NCI-H1694 treated with DMSO at 0.1 percent for 48 hours (cell line): Measurements from ENCODE around the gene FAM156A.
A peak's percentile ranks its signal among the peaks of the same experiment; 100 is the strongest.
"Not testable (repeated sequence)": the region's sequence is repeated elsewhere in the genome, so short reads cannot be mapped to it uniquely, and the experiment has no call there.

ENCODE experiments used
- DNase-seq: peaks from one replicate; lab custom pipeline; 2025; lab: John Stamatoyannopoulos, UW

Gene FAM156A

GRCh38 chrX:52966993-52967738 is 8.8 kb upstream of the FAM156A start:
- not testable (repeated sequence) for DNase-seq

GRCh38 chrX:52958961-52959360 is 643 bp upstream of the FAM156A start:
- DNase-seq = not testable (repeated sequence)

GRCh38 chrX:52949884-52950283 is 8.4 kb downstream of the FAM156A start:
- not testable (repeated sequence) for DNase-seq

GRCh38 chrX:52949325-52949724 is 9.0 kb downstream of the FAM156A start:
- DNase-seq = not testable (repeated sequence)

- not testable (repeated sequence) for DNase-seq
Observed at GRCh38 chrX:52948265-52948664, 10.1 kb downstream of the FAM156A start.

GRCh38 chrX:52947501-52947900 is 10.8 kb downstream of the FAM156A start:
- DNase-seq = not testable (repeated sequence)

GRCh38 chrX:52945838-52946494 is 12.4 kb downstream of the FAM156A start:
- DNase-seq = not testable (repeated sequence)

- DNase-seq = not testable (repeated sequence)
Observed at GRCh38 chrX:52941728-52942127, 16.6 kb downstream of the FAM156A start.

GRCh38 chrX:52940704-52941103 is 17.6 kb downstream of the FAM156A start:
- not testable (repeated sequence) for DNase-seq

GRCh38 chrX:52935470-52935784 is 22.9 kb downstream of the FAM156A start:
- DNase-seq = not testable (repeated sequence)

- peak; percentile 92 for DNase-seq
Observed at GRCh38 chrX:52934704-52935469, 23.4 kb downstream of the FAM156A start.

- peak; percentile 35 for DNase-seq
Observed at GRCh38 chrX:52933976-52934703, 24.2 kb downstream of the FAM156A start.

- no peak for DNase-seq
Observed at GRCh38 chrX:52933213-52933612, 25.1 kb downstream of the FAM156A start.

GRCh38 chrX:52930214-52930613 is 28.1 kb downstream of the FAM156A start:
- DNase-seq = not testable (repeated sequence)

- no peak for DNase-seq
Observed at GRCh38 chrX:52923781-52924241, 34.5 kb downstream of the FAM156A start.

- not testable (repeated sequence) for DNase-seq
Observed at GRCh38 chrX:52914704-52915103, 43.6 kb downstream of the FAM156A start.

GRCh38 chrX:52913681-52914080 is 44.6 kb downstream of the FAM156A start:
- not testable (repeated sequence) for DNase-seq

- DNase-seq = not testable (repeated sequence)
Observed at GRCh38 chrX:52909313-52909969, 48.9 kb downstream of the FAM156A start.

GRCh38 chrX:52907900-52908299 is 50.4 kb downstream of the FAM156A start:
- DNase-seq = not testable (repeated sequence)

GRCh38 chrX:52907137-52907536 is 51.2 kb downstream of the FAM156A start:
- DNase-seq = not testable (repeated sequence)

- not testable (repeated sequence) for DNase-seq
Observed at GRCh38 chrX:52906072-52906471, 52.2 kb downstream of the FAM156A start.
